ENCODE data around the gene CTBP2. TPM values are rescaled to one million over a fixed set of nuclear protein-coding genes. Genes with fewer than 3 reads are reported as not detected.

CTBP2 gene
- total RNA-seq, 1 donor from 2014 or later: 123 TPM

DNA sequence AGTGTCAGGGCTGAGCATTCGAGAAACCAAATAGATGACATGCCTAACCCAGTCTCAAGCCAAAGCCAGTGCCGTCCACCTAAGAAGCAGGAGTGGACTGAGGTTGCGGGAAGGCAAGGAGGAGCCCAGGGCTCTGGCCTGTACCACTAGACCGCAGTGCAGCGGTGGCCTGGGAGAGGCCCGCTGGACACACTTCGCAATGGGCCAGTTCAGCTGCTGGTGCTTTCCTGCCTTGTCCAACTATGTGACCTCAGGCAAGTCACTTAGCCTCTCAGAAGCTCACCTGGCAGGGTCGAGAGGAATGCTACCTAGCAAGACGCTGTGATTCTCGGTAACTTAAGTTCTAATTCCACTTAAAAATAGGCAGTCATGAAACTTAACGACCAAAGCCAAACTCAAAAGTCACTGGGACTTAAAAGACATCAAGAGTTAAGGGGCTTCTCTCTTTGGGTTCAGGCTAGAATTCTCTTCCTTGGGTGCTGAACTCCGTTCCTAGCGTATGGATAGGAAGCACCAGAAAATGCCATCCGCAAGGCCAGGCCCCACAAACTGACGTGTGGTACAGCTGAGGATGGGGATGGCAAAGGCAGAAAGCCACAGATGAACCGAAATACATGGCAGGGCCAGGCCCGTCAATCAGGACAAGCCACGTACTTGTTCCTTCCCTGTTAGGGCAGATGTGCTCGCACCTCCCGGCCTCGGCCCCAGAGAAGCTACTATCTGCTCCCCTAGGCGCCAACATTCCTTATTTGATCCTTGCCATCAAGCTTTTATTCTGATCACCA, 34.2 kb downstream of the CTBP2 start:
- no peak for TF ChIP-seq CTCF (IDR thresholded peaks at IDR 0.05; ENCODE audit: insufficient read depth, low read length, severe bottlenecking)
- Histone ChIP-seq H3K4me3 (ENCODE audit: low read depth, low read length) (no peak overlapping the region), H3K27me3 (ENCODE audit: control insufficient read depth, insufficient read depth, low read length) (no peaks in the 10 kb centered on the region), H3K36me3 (ENCODE audit: control insufficient read depth, insufficient read depth, low read length) (peaks cover 6% of the 10 kb centered on the region)
- DNase-seq (ENCODE audit: low read depth) (no peak), FAIRE-seq (no peak)

DNA sequence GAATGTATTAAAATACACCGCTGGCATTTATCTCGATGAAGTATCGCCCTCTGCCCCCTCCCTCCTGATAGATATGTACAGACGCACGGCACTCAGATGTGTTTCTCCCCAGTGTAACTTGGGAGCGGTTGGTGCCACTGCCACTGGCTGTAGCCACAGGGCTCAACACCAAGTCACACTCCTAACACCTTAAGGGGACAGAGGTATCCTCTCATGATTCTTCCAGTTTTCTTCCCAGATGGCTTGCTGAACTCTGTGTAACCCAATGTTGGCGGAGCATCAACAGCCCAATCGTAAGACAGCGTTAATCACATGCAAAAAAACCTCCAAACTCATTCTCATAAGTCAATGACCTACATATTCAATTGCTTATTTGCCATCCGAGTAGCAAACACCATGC, 35.5 kb downstream of the CTBP2 start:
- TF ChIP-seq CTCF (IDR thresholded peaks at IDR 0.05; ENCODE audit: insufficient read depth, low read length, severe bottlenecking): no peak
- no peak for DNase-seq (ENCODE audit: low read depth)
- Histone ChIP-seq H3K4me3 (ENCODE audit: low read depth, low read length) (no peak overlapping the region), H3K36me3 (ENCODE audit: control insufficient read depth, insufficient read depth, low read length) (peaks cover 4% of the 10 kb centered on the region), H3K27me3 (ENCODE audit: control insufficient read depth, insufficient read depth, low read length) (no peaks in the 10 kb centered on the region)
- no peak for FAIRE-seq

- FAIRE-seq (no peak), DNase-seq (ENCODE audit: low read depth) (no peak)
- Histone ChIP-seq H3K4me3 (ENCODE audit: low read depth, low read length) (no peak overlapping the region), H3K27me3 (ENCODE audit: control insufficient read depth, insufficient read depth, low read length) (no peaks in the 10 kb centered on the region), H3K36me3 (ENCODE audit: control insufficient read depth, insufficient read depth, low read length) (peaks cover 4% of the 10 kb centered on the region)
- no peak for TF ChIP-seq CTCF (IDR thresholded peaks at IDR 0.05; ENCODE audit: insufficient read depth, low read length, severe bottlenecking)
These were observed 36.3 kb downstream of the CTBP2 start for GRCh38 chr10:125124115-125124487.

- Histone ChIP-seq H3K4me3 (ENCODE audit: low read depth, low read length) (no peak overlapping the region), H3K36me3 (ENCODE audit: control insufficient read depth, insufficient read depth, low read length) (peaks cover 4% of the 10 kb centered on the region)
- FAIRE-seq: peak; percentile 90
These were observed 36.8 kb downstream of the CTBP2 start for GRCh38 chr10:125123476-125124114.

DNA sequence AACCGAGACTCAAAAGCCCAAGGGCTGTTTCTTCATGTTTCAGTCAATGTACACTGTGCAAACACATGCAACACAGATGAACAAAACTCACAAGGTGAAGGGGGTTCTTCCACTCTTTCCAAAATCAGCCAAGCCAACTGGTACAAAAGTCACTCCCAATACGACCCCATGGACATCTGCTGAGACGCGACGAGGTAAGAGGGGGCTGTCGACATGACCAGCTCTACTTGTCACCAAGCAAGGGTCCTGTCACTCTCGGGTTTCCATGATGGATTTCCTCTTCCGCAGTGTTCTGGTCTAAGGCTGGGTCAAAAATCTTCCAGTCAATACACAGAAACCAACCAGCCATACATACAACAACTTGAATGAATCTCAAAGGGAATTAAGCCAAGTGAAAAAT, 37.8 kb downstream of the CTBP2 start:
- DNase-seq (ENCODE audit: low read depth): no peak
- H3K36me3 ChIP-seq (ENCODE audit: control insufficient read depth, insufficient read depth, low read length): peaks cover 4% of the 10 kb centered on the region
- peak; percentile 93 for FAIRE-seq
- no peak overlapping the region for H3K4me3 ChIP-seq (ENCODE audit: low read depth, low read length)
- no peak for TF ChIP-seq CTCF (IDR thresholded peaks at IDR 0.05; ENCODE audit: insufficient read depth, low read length, severe bottlenecking)
- H3K27me3 ChIP-seq (ENCODE audit: control insufficient read depth, insufficient read depth, low read length): no peaks in the 10 kb centered on the region

More at GRCh38 chr10:125123476-125124114, 36.8 kb downstream of the CTBP2 start:
- no peak for TF ChIP-seq CTCF (IDR thresholded peaks at IDR 0.05; ENCODE audit: insufficient read depth, low read length, severe bottlenecking)
- H3K27me3 ChIP-seq (ENCODE audit: control insufficient read depth, insufficient read depth, low read length): no peaks in the 10 kb centered on the region
- DNase-seq (ENCODE audit: low read depth): peak; percentile 95
